CD4-positive, alpha-beta T cell (primary cell): ENCODE results near the gene TENT4A. TPM values are rescaled to one million over a fixed set of nuclear protein-coding genes. Genes with fewer than 3 reads are reported as not detected.
"Not testable (repeated sequence)": the region's sequence is repeated elsewhere in the genome, so short reads cannot be mapped to it uniquely, and the experiment has no call there.

Source experiments
- ATAC-seq: fragments of 200-7000 bp; cut with Tn5 transposase; one replicate; pipeline ENCODE4 v1.10.0; 2022; ENCODE audit warnings: mild to moderate bottlenecking; ENCODE audit not compliant: poor library complexity
- CTCF ChIA-PET: fragments of 350-600 bp; sonication (Branson Sonifier 250); formaldehyde crosslinking; loops from one replicate; lab custom pipeline; 2021; ENCODE audit warnings: antibody characterized with exemption, inconsistent platforms; lab: Charles Lee
- POLR2A ChIA-PET: fragments of 350-600 bp; sonication (Branson Sonifier 250); formaldehyde crosslinking; loops from one replicate; lab custom pipeline; 2021; ENCODE audit warnings: antibody characterized with exemption, inconsistent platforms; lab: Charles Lee
- DNase-seq, 14 experiments: peaks; one replicate each; pipeline ENCODE4 v3.0.0-alpha.2; 2013 to 2020; ENCODE audit warnings: mixed read lengths in 2 of 14
- H3K27ac ChIP-seq, 2 donors: one replicate each; pipeline versions ENCODE4 v1.5.1 to v1.7.0; 2013; ENCODE audit warnings: low read length in 2 of 2, low read depth in 1 of 2, mild to moderate bottlenecking in 1 of 2
- H3K27me3 ChIP-seq, 2 experiments: 1 replicate in 1 of 2; 2 replicates in 1 of 2; pipeline versions ENCODE4 v1.6.1 to v1.7.0; 2013; ENCODE audit warnings: low read length in 2 of 2, control low read depth in 1 of 2, mild to moderate bottlenecking in 1 of 2, moderate library complexity in 1 of 2; ENCODE audit not compliant: insufficient read depth in 2 of 2, control insufficient read depth in 1 of 2
- H3K36me3 ChIP-seq: one replicate; pipeline ENCODE4 v1.6.1; 2013; ENCODE audit warnings: low read length, control low read depth; ENCODE audit not compliant: insufficient read depth
- H3K4me1 ChIP-seq: one replicate; pipeline ENCODE4 v1.6.1; 2013; ENCODE audit warnings: low read length, control low read depth; ENCODE audit not compliant: insufficient read depth
- H3K4me3 ChIP-seq: one replicate; pipeline ENCODE4 v1.5.1; 2013; ENCODE audit warnings: mild to moderate bottlenecking, low read length, moderate library complexity
- H3K9me3 ChIP-seq, 2 experiments: 1 replicate in 1 of 2; 2 replicates in 1 of 2; pipeline versions ENCODE4 v1.6.1 to v1.7.0; 2013; ENCODE audit warnings: low read length in 2 of 2, mild to moderate bottlenecking in 2 of 2, control low read depth in 1 of 2, moderate library complexity in 1 of 2; ENCODE audit not compliant: control insufficient read depth in 1 of 2, insufficient read depth in 1 of 2
- H3K27ac Mint-ChIP-seq: one replicate; pipeline ENCODE4 v1.8.0; 2020; ENCODE audit warnings: mixed read lengths
- H3K27me3 Mint-ChIP-seq: one replicate; pipeline ENCODE4 v1.8.0; 2021; ENCODE audit warnings: mixed read lengths
- H3K36me3 Mint-ChIP-seq: one replicate; pipeline ENCODE4 v1.8.0; 2021; ENCODE audit warnings: low read depth, mixed read lengths
- H3K4me1 Mint-ChIP-seq: one replicate; pipeline ENCODE4 v1.8.0; 2021; ENCODE audit warnings: low read depth, mixed read lengths
- H3K4me3 Mint-ChIP-seq: one replicate; pipeline ENCODE4 v1.8.0; 2020; ENCODE audit warnings: mild to moderate bottlenecking, mixed read lengths
- H3K9me3 Mint-ChIP-seq: one replicate; pipeline ENCODE4 v1.8.0; 2020; ENCODE audit warnings: mixed read lengths
- intact Hi-C, 2 experiments: fragments of 100-400 bp; cut with DNase I in 1 of 2; cut with micrococcal nuclease in 1 of 2; formaldehyde crosslinking; loops; one replicate each; pipeline versions ENCODE4 v1.15.1 to v1.9.0; 2023 to 2025; cut with DNase I, micrococcal nuclease
- polyA plus RNA-seq, 2 donors: library from polyadenylated mRNA; unstranded; fragments of 120-200 nt; gene quantifications; one replicate each; pipeline ENCODE4 v1.2.1, GENCODE V29; 2013
- total RNA-seq, 174 experiments: library from RNA in 2 of 174; stranded (reverse) in 2 of 174; gene quantifications; one replicate each; pipeline ENCODE4 v1.2.3 and lab custom pipeline; 2021 to 2026
- TF ChIP-seq, protein P1 (sequence below): fragments of 200-600 bp; IDR thresholded peaks from one replicate; pipeline ENCODE4 v1.8.0; 2022; ENCODE audit warnings: antibody characterized with exemption, mild to moderate bottlenecking

Gene TENT4A
- 10 to 100 TPM; 49.2 to 51.9 TPM for total RNA-seq
- 26.4 TPM for polyA plus RNA-seq (2013, experiment 1 of 2)
- 34.3 TPM for polyA plus RNA-seq (2013, experiment 2 of 2)
- 27.6 to 129 (median 60.9) reads per million in 172 experiments for total RNA-seq (lab: John Stamatoyannopoulos, UW)

DNA sequence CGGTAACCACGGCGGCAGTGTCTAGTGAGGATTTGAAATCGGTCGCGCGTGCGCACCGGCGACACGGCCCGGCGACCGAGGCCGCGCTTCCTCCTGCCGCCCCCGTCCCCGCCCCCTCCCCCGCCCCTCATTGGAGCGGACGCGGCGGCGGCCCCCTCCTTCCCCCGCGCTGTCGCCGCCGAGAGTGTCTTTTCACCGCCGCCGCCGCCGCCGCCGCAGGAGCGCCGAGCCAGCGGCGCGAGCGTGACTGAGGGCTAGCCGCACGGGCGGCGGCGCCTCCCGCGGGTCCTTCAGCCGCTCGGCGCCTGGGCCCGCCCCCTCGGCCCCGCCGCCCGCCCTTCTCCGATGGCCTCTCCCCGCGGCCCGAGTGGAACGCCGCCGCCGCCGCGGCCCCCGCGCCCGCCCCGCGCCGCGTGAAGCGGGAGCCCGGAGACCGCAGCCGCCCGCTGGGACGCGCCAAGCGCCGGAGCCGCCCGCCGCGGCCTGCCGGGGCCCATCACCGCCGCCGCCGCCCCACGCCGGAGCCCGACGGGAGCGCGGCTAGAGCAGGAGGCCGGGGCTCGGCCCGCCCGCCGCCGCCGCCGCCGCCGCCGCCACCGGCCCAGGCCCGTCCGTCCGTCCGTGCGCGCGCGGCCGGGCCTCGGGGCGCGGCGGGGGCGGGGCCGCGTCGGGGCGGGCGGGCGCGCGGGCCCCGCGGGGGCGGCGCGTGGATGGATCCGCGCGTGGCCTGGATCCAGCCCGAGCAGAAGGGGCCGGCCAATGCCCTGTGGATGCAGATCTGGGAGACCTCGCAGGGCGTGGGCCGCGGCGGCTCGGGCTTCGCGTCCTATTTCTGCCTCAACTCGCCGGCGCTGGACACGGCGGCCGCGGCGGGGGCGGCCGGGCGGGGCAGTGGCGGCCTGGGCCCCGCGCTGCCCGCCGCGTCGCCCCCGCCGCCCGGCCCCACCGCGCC is at the start of gene TENT4A:
TENT4A (plus strand) TSS at position 159 of the 952 bp plus-strand sequence; CDS start at position 711, 552 bp downstream.
- ChIA-PET CTCF (no interaction called here), POLR2A (interaction anchor here (0.6 to 2.8 kb wide), 8 partner anchors 16 to 1291 kb away, joined by 3 to 32 read pairs (median 4); partner anchors contain the start of genes ICE1, MED10, NSUN2 and SRD5A1)

DNA sequence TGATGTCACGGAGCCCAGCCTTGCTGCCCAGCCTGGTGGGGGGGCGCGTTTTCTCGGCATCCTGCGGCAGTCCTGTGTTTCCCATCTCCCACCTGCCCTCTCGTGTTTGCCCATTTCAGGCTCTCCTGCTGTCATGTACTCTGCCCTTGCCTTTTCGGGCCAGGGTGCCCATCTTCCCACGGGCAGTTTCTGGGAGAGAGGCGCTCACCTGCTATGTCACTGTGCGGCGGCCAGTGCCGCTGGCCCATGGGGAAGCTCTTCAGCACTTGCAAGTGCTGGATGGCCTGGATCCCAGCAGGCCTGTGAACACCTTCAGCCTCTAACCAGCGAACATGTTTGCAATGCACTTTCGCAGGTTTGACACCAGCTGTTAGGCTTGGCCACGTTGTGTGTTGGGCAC is 46.5 kb upstream of the TENT4A start:
- Histone ChIP-seq H3K27me3 (no peaks in the 10 kb centered on the region), H3K36me3 (no peaks in the 10 kb centered on the region), H3K4me3 (no peak overlapping the region), H3K27ac (no peak overlapping the region), H3K4me1 (no peaks in the 10 kb centered on the region), H3K9me3 (no peaks in the 10 kb centered on the region)
- TF ChIP-seq, protein P1, sequence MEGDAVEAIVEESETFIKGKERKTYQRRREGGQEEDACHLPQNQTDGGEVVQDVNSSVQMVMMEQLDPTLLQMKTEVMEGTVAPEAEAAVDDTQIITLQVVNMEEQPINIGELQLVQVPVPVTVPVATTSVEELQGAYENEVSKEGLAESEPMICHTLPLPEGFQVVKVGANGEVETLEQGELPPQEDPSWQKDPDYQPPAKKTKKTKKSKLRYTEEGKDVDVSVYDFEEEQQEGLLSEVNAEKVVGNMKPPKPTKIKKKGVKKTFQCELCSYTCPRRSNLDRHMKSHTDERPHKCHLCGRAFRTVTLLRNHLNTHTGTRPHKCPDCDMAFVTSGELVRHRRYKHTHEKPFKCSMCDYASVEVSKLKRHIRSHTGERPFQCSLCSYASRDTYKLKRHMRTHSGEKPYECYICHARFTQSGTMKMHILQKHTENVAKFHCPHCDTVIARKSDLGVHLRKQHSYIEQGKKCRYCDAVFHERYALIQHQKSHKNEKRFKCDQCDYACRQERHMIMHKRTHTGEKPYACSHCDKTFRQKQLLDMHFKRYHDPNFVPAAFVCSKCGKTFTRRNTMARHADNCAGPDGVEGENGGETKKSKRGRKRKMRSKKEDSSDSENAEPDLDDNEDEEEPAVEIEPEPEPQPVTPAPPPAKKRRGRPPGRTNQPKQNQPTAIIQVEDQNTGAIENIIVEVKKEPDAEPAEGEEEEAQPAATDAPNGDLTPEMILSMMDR, result no peak
- Mint-ChIP-seq H3K27me3 (no peaks in the 10 kb centered on the region), H3K9me3 (no peaks in the 10 kb centered on the region), H3K4me3 (no peak overlapping the region), H3K36me3 (peaks cover 16% of the 10 kb centered on the region), H3K4me1 (no peaks in the 10 kb centered on the region), H3K27ac (no peak overlapping the region)
- ATAC-seq (no peak), DNase-seq (no peak)
- ChIA-PET POLR2A (no interaction called here), CTCF (no interaction called here)
- intact Hi-C loops, result no loop called here

More for the DNA sequence above, at the start of gene TENT4A:
- ATAC-seq (peak; percentile 1), DNase-seq (peak in 10 of 14 experiments; percentile 7 to 99 (median 77))
- H3K4me3 Mint-ChIP-seq, result peak within 1 kb of the TSS; percentile 95
- peaks cover 27% of the 10 kb centered on the region for H3K36me3 Mint-ChIP-seq
- H3K9me3 Mint-ChIP-seq, result no peaks in the 10 kb centered on the region
- H3K4me3 ChIP-seq, result peak within 1 kb of the TSS; percentile 91
- peak within 1 kb of the TSS; percentile 78 for H3K27ac Mint-ChIP-seq
- H3K27ac ChIP-seq, result peak within 1 kb of the TSS; percentile 72 to 84
- TF ChIP-seq, protein P1, result no peak
- no peaks in the 10 kb centered on the region for H3K9me3 ChIP-seq
- peaks cover 2% of the 10 kb centered on the region for H3K36me3 ChIP-seq
- H3K4me1 ChIP-seq, result peaks cover 43% of the 10 kb centered on the region
- peaks cover 48% of the 10 kb centered on the region for H3K4me1 Mint-ChIP-seq
- no peaks in the 10 kb centered on the region for H3K27me3 ChIP-seq
- intact Hi-C loops, result loop anchor here (1.0 to 10.0 kb wide), 5 partner anchors 15 to 1291 kb away; partner anchors contain the start of genes NSUN2 (in 2 of the 2), SRD5A1 (in 2 of the 2) and ICE1 (in 1 of the 2)
- H3K27me3 Mint-ChIP-seq, result no peaks in the 10 kb centered on the region

DNA sequence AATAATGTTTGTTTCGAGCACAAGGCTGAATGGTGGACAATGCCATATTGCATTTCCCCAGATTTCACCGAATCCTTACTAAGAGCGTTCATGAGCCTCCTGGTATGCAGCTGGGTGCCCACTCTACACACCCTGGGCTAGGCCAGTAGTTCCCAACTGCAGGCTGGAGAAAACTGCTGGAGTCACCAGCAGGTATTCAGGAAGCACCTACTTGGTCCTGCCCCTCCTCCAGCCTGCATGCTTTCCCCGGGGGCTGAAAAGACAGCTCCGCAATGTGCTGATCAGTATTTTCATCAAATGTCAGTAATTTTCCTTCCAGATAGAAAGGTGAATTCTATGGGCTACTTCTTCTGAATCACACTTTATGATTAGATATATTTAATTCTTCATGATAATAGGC is 45.6 kb upstream of the TENT4A start:
- H3K9me3 ChIP-seq, result no peaks in the 10 kb centered on the region
- ChIA-PET CTCF (no interaction called here), POLR2A (no interaction called here)
- no peak overlapping the region for H3K4me3 ChIP-seq
- H3K36me3 ChIP-seq, result no peaks in the 10 kb centered on the region
- intact Hi-C loops, result no loop called here
- Mint-ChIP-seq H3K27me3 (no peaks in the 10 kb centered on the region), H3K27ac (no peak overlapping the region), H3K4me3 (no peak overlapping the region), H3K36me3 (peaks cover 17% of the 10 kb centered on the region), H3K9me3 (no peaks in the 10 kb centered on the region), H3K4me1 (no peaks in the 10 kb centered on the region)
- no peaks in the 10 kb centered on the region for H3K4me1 ChIP-seq
- TF ChIP-seq, protein P1, result no peak
- DNase-seq (no peak), ATAC-seq (no peak)
- H3K27ac ChIP-seq, result no peak overlapping the region
- H3K27me3 ChIP-seq, result no peaks in the 10 kb centered on the region

DNA sequence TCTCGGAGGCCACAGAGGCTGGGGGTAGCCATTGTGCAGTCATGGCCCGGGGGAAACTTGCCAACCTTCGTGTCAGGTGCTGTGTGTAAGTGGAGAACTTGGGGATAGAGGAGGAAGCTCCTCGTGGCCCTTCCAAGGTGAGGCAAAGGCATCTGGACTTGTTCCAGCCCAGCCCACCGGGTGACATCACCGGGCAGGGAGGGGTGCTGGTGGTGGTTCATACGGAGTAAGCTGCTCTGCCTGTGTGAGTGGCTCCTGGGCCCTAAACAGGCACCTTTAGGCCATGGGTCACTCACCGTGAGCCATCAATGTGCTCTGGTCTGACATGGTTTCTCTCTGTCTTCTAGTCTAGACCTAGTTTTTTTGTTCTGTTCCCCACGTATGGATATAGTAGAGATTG is 44.5 kb upstream of the TENT4A start:
- H3K27me3 ChIP-seq, H3K27ac ChIP-seq, CTCF ChIA-PET, DNase-seq, H3K4me1 Mint-ChIP-seq, H3K9me3 ChIP-seq, H3K27me3 Mint-ChIP-seq, H3K4me1 ChIP-seq, H3K4me3 Mint-ChIP-seq, H3K27ac Mint-ChIP-seq, POLR2A ChIA-PET, ATAC-seq, H3K36me3 ChIP-seq, intact Hi-C loops, H3K9me3 Mint-ChIP-seq, H3K4me3 ChIP-seq: not testable (repeated sequence)
- peaks cover 17% of the 10 kb centered on the region for H3K36me3 Mint-ChIP-seq
